Measurements from ENCODE around the gene TFAP2B.
A peak's percentile ranks its signal among the peaks of the same experiment; 100 is the strongest.

The TFAP2B gene

GRCh38 chr6:50825375-50826036 is 6.8 kb downstream of the TFAP2B start:
- no peak for DNase-seq

GRCh38 chr6:50826037-50826761 is 7.5 kb downstream of the TFAP2B start:
- no peak for DNase-seq

GRCh38 chr6:50826803-50827202 is 8.1 kb downstream of the TFAP2B start:
- peak; percentile 80 for DNase-seq

GRCh38 chr6:50829049-50829448 is 10.4 kb downstream of the TFAP2B start:
- no peak for DNase-seq

GRCh38 chr6:50829898-50830444 is 11.3 kb downstream of the TFAP2B start:
- DNase-seq = peak; percentile 71

GRCh38 chr6:50831186-50831585 is 12.5 kb downstream of the TFAP2B start:
- DNase-seq = no peak

- DNase-seq = no peak
These were observed 14.2 kb downstream of the TFAP2B start for GRCh38 chr6:50832912-50833311.

- DNase-seq = no peak
These were observed 16.3 kb downstream of the TFAP2B start for GRCh38 chr6:50834929-50835410.

- no peak for DNase-seq
These were observed 17.6 kb downstream of the TFAP2B start for GRCh38 chr6:50836231-50836630.

GRCh38 chr6:50837589-50838445 is 19.1 kb downstream of the TFAP2B start:
- DNase-seq = no peak

GRCh38 chr6:50840112-50840810 is 21.6 kb downstream of the TFAP2B start:
- DNase-seq = no peak

GRCh38 chr6:50840811-50841192 is 22.1 kb downstream of the TFAP2B start:
- no peak for DNase-seq

GRCh38 chr6:50842446-50842845 is 23.8 kb downstream of the TFAP2B start:
- no peak for DNase-seq

GRCh38 chr6:50842861-50843384 is 24.3 kb downstream of the TFAP2B start:
- DNase-seq = no peak

- no peak for DNase-seq
These were observed 25.2 kb downstream of the TFAP2B start for GRCh38 chr6:50843842-50844241.

- DNase-seq = no peak
These were observed 26.9 kb downstream of the TFAP2B start for GRCh38 chr6:50845499-50846143.

GRCh38 chr6:50846144-50846851 is 27.6 kb downstream of the TFAP2B start:
- DNase-seq = no peak

- DNase-seq = no peak
These were observed 28.1 kb downstream of the TFAP2B start for GRCh38 chr6:50846852-50847155.

- DNase-seq = no peak
These were observed 29.4 kb downstream of the TFAP2B start for GRCh38 chr6:50847890-50848594.

GRCh38 chr6:50848989-50849795 is 30.5 kb downstream of the TFAP2B start:
- no peak for DNase-seq

All from NCI-H1105 (cell line).